ENCODE results near the gene VAPA.

The VAPA gene

DNA sequence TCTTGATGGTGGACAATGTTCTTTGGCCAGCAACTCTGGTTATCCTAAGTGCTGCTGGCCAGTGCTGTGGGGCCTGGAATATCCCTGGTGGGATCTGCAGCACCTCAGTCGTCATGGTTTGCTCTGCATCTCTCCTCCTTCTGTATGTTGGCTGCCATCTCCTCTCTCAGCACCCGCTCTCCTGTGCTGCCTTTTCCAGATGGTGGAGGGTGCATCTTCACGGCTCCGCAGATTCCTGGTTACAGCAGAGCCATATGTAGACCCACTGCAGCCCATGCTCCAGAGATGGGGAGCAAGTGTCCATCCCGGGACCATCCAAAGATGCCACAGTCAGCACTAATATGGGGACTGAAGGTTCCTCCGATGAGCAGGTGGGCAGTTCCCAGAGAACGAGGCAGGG, 90.0 kb downstream of the VAPA start:
- no peak for DNase-seq (ENCODE audit: low spot score)

DNA sequence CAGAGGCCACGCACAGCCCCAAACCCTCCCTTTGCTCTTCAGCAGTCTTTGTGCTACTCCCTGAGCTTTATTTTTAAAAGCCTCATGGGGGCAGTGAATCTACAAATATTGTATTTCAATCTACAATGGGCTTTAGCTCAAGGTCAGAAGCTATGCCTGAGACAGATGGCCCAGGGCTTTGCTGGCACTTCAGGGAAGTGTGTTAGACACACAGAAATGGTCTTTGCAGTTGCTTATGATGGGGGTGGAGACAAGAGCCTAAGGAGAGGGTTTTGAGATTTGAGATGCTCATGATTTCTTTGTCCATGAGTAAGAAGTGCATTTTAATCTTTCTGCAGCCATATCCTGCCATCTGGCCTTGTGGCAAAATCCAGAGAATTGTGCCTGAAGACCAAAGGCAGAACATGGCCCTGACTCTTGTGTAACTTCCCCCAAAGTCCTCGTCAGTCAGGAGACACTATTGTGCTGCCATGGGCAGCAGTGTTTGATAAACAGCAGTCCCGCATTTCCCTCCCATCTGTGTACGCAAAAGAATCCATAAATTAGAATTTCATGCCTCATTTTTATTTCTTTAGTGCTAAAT, 92.6 kb downstream of the VAPA start:
- DNase-seq (ENCODE audit: low spot score): peak; percentile 24

DNA sequence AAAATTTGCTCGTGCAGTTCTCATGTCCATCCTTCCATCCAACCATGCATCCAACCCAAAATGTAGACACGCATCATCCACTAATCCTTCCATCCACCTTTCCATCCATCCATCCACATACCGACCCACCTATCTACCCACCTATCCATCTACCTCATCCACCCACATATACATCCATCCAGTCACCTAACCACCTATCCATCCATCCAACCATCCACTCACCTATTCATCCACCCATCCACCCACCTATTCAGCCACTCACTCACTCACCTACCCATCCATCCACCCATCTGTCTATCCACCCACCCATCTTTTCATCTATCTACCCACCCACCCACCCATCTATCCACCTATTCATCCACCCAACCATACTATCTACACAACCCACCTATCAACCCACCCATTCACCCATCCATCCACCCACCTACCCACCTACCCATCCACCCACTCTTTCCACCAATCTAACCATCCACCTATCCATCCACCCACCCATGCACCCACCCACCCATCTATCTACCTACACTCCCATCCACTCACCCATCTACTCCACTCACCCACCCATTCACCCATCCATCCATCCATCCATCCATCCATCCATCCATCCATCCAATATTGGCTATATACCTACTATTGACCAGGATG, 94.3 kb downstream of the VAPA start:
- DNase-seq (ENCODE audit: low spot score): no peak

All from COLO829 (cell line).